Progenitor cell of endocrine pancreas (in vitro differentiated cells): ENCODE data around the gene TEAD1. TPM values are rescaled to one million over a fixed set of nuclear protein-coding genes. Genes with fewer than 3 reads are reported as not detected.

Source experiments
- DNase-seq: peaks from one replicate; pipeline ENCODE4 v3.0.0; 2021; ENCODE audit warnings: low spot score; ENCODE audit not compliant: unreplicated experiment
- H3K27ac Mint-ChIP-seq: 2 replicates; pipeline ENCODE4 v1.8.0; 2021; ENCODE audit warnings: mild to moderate bottlenecking, moderate library complexity, mixed read lengths
- H3K27me3 Mint-ChIP-seq: 2 replicates; pipeline ENCODE4 v1.8.0; 2021; ENCODE audit warnings: mixed read lengths
- H3K36me3 Mint-ChIP-seq: 2 replicates; pipeline ENCODE4 v1.8.0; 2022; ENCODE audit warnings: mixed read lengths; ENCODE audit not compliant: insufficient read depth
- H3K4me1 Mint-ChIP-seq: 2 replicates; pipeline ENCODE4 v1.8.0; 2021; ENCODE audit warnings: low read depth, mixed read lengths
- H3K4me3 Mint-ChIP-seq: 2 replicates; pipeline ENCODE4 v1.8.0; 2021; ENCODE audit warnings: low read depth, mild to moderate bottlenecking, moderate library complexity, mixed read lengths
- H3K9me3 Mint-ChIP-seq: 2 replicates; pipeline ENCODE4 v1.8.0; 2021; ENCODE audit warnings: low read depth, mixed read lengths
- CTCF ChIP-seq: fragments of 200-600 bp; sonication (generic); IDR thresholded peaks from one replicate; pipeline ENCODE4 v1.5.0; 2021; ENCODE audit warnings: antibody characterized with exemption, mild to moderate bottlenecking; ENCODE audit not compliant: unreplicated experiment
- long read RNA-seq: library from polyadenylated mRNA; unstranded; transcript quantifications from one replicate; pipeline ENCODE4 v2.0.0, GENCODE V29; 2020
- total RNA-seq: library from RNA; stranded (reverse); gene quantifications from 2 replicates; pipeline ENCODE4 v1.2.1, GENCODE V29; 2021

TEAD1 gene
- total RNA-seq, result 92.4 and 95.8 TPM in 2 replicates
- long read RNA-seq, partial matches to known transcripts, result 7 of 64 reads
- long read RNA-seq, other reads (novel, unspliced or antisense), result 54 of 64 reads

- Mint-ChIP-seq H3K27me3 (no peaks in the 10 kb centered on the region), H3K27ac (peak within 1 kb of the TSS; percentile 99), H3K9me3 (no peaks in the 10 kb centered on the region), H3K36me3 (no peaks in the 10 kb centered on the region), H3K4me3 (peak within 1 kb of the TSS; percentile 95), H3K4me1 (peaks cover 28% of the 10 kb centered on the region)
- peak; percentile 99 for DNase-seq
- no peak for TF ChIP-seq CTCF
Observed at GRCh38 chr11:12673924-12674570, at the start of gene TEAD1. Gene TEAD1, plus strand, starts transcription at chr11:12674421.

GRCh38 chr11:12624595-12624994 lies 49.6 kb upstream of the TEAD1 start:
- Mint-ChIP-seq H3K27ac (no peak overlapping the region), H3K27me3 (no peaks in the 10 kb centered on the region), H3K4me3 (no peak overlapping the region), H3K36me3 (no peaks in the 10 kb centered on the region), H3K4me1 (no peaks in the 10 kb centered on the region), H3K9me3 (peaks cover 19% of the 10 kb centered on the region)
- no peak for TF ChIP-seq CTCF
- no peak for DNase-seq

GRCh38 chr11:12625438-12626071 lies 48.7 kb upstream of the TEAD1 start:
- no peak for DNase-seq
- H3K4me3 Mint-ChIP-seq, result no peak overlapping the region
- no peak for TF ChIP-seq CTCF
- H3K36me3 Mint-ChIP-seq, result no peaks in the 10 kb centered on the region
- H3K27ac Mint-ChIP-seq, result no peak overlapping the region
- no peaks in the 10 kb centered on the region for H3K27me3 Mint-ChIP-seq
- H3K9me3 Mint-ChIP-seq, result peaks cover 19% of the 10 kb centered on the region
- H3K4me1 Mint-ChIP-seq, result no peaks in the 10 kb centered on the region

- H3K27me3 Mint-ChIP-seq, result no peaks in the 10 kb centered on the region
- no peak overlapping the region for H3K4me3 Mint-ChIP-seq
- TF ChIP-seq CTCF, result no peak
- no peaks in the 10 kb centered on the region for H3K36me3 Mint-ChIP-seq
- H3K9me3 Mint-ChIP-seq, result peaks cover 16% of the 10 kb centered on the region
- DNase-seq, result no peak
- H3K27ac Mint-ChIP-seq, result no peak overlapping the region
- H3K4me1 Mint-ChIP-seq, result no peaks in the 10 kb centered on the region
Observed at GRCh38 chr11:12626616-12627015, 47.6 kb upstream of the TEAD1 start.

GRCh38 chr11:12628314-12628713 lies 45.9 kb upstream of the TEAD1 start:
- Mint-ChIP-seq H3K27ac (no peak overlapping the region), H3K4me1 (no peaks in the 10 kb centered on the region), H3K27me3 (no peaks in the 10 kb centered on the region), H3K4me3 (no peak overlapping the region), H3K36me3 (no peaks in the 10 kb centered on the region), H3K9me3 (peaks cover 14% of the 10 kb centered on the region)
- DNase-seq, result no peak
- TF ChIP-seq CTCF, result no peak
